Measurements from ENCODE around the gene ERC1. TPM values are rescaled to one million over a fixed set of nuclear protein-coding genes. Genes with fewer than 3 reads are reported as not detected.

ERC1 gene
- total RNA-seq, 1 experiment from 2014 or later = 11.3 TPM

DNA sequence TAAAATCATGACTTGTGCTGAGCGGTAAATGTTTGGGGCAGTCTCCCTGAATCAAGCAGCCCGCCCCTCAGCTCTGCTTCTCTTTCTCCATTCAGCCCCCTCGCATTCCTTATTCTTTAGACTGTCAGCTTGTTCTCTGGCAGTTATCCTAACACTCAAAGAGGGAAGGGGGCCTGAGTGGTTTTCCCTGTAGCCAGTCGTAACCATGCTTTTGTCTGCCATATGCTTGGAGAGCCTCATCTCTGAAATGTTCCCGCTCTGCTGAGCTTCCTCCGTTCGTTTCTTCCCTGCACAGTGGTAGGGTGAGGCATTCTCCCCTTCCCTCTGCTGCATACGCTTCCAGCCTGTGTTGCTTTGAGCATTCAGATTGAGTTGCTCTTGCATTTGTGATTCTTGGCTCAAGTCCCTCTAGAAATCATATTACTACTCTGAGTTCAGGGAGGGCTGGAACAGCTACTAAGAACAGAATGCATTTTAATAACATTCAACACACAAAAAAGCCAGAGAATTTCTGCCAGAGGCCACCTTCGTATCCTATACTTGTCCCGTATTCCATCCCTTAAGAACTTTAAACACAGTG is 483.6 kb downstream of the ERC1 start:
- DNase-seq (ENCODE audit: low spot score) = peak; percentile 86

DNA sequence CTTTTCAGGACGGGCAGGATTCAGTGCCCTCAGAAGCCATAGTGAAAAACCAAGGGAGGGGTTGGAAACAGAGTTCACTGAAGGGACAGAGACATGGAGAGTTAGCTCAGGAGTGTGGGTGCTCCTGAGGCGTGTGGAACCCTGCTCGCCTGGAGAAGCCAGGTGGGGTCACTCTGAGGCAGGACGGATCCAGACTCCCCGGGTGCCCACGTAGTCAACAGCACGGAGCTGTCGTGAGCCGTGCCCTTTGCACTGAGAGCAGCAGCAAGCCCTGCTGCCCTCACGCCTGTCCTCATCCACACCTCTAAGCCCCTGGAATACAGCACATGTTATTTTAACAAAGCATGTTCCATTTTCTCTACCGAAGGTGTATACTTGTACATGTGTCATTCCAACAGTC is 488.6 kb downstream of the ERC1 start:
- no peak for DNase-seq (ENCODE audit: low spot score)

DNA sequence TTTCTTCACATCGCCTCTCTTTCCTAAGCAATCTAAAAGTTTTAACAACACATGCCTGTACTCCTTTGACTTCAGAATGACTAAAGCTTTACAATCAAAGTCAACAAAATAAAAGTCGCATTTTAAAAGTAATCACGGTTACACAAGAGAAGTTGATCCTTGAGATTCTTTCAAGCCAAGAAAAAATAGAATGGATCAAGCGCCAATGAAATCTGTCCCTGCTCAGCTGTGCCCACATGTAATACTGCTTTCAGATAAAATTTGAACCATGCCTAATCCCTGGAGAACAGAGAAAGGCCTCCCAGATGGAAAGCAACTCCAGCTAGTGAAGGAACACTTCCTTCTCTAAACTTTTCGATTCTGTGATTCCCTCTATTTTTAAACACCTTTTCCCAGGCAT is 490.3 kb downstream of the ERC1 start:
- no peak for DNase-seq (ENCODE audit: low spot score)

DNA sequence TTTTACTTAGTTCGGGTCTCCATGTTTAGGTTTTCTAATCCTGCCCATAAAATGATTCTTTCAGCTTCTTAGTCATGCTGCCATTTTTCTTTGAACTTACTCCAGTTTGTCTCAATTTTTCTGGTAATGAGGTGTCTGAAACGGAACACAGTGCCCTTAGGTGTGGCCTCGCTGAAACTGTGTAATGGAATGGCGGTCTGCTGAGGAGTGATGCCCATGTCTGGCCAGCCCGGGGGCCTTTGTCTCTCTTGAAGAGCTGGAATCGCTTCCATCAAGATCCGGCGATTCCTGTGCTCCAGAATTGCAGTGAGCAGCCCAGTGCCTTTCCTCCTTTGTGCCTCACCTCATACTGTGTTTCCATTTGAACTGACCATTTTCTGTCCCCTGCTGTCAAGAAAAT is 490.9 kb downstream of the ERC1 start:
- no peak for DNase-seq (ENCODE audit: low spot score)

DNA sequence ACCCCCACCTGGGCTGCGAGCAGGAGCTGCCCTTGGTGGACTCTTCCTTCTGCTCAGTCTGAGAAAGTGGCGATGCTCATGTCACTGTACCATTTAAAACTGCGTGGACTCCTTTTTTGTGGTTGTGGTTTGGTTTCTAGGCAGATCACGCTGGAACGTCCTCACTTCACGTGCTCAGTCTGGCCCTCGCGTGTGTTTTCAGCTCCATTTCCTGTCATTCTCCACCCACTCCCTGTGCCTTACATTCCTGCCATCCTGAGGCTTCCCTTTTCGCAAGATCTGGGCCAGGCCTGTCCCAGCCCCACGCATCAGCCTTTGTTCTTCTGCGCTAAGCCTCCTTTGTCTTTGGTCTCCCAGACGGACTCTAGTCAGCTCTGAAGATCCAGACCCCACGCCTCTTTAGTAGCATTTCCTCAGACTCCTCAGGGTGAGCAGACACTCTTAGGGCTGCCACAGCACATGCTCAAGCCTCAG is 497.9 kb downstream of the ERC1 start:
- peak; percentile 80 for DNase-seq (ENCODE audit: low spot score)

DNA sequence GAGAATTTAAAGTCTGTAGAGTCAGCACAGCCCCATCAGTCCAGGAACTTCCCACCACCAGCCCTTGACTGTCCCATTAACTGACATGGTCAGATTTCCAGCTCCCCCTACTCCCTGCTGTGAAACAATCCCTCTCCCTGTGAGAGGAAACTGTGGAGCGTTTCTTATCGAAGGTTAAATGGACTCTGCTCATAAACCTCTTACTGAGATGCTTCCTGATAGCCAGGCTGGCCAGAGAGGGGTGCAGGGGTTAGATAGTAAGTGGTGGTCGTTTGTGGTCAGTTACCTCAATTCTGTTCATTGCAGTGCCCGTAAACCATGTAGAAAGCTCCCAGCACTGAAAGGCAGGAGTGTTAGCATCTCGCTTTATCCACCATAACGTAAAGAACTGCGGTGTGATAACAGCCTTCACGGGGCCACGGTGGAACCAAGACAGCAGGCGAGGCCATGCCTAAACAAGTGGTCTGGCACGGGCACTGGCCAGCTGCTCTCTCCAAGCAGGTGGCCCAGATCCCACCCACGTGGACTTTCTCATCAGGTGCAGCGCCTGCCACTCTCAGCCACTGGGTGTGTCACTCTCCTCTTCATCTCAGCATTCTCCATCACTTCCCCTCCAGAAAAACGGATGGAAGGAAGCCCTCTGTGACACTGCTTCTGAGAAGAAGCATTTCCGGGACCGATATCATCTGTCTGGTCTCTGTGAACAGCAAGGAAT is 501.1 kb downstream of the ERC1 start:
- no peak for DNase-seq (ENCODE audit: low spot score)

DNA sequence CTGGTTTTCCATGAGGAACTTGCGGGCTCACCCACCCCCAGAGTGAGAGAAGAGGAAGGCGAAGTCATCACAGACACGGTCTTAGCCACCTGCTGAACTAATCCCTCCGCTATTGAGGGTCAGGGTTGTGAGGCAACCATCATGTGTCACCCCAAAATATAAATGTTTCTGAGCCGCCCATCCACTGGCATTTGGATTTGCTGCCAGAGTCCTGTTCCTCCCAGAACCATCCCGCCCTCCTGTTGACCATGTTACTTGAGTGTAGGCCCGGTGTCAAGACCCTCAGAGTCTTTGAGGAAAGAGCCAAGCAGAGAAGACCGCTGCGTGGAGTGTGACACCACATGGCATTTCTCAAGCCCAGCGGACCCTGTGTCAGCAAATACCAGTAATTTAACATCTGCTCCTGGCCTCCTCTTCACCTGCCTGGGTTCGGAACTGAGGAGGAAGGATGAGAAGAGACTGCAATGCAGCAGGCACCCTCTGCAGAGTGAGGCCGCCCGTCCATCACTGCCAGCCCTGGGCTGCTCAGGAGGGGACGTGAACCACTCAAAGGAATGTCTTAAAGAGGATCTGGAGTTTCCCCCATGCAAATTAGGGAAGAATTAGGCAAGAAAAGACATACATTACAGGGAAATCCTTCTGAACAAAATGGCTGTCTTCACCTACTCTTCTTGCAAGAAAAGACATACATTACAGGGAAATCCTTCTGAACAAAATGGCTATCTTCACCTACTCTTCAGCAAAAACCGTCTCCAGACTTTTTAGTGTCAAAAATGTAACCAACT is 502.9 kb downstream of the ERC1 start:
- DNase-seq (ENCODE audit: low spot score) = no peak

DNA sequence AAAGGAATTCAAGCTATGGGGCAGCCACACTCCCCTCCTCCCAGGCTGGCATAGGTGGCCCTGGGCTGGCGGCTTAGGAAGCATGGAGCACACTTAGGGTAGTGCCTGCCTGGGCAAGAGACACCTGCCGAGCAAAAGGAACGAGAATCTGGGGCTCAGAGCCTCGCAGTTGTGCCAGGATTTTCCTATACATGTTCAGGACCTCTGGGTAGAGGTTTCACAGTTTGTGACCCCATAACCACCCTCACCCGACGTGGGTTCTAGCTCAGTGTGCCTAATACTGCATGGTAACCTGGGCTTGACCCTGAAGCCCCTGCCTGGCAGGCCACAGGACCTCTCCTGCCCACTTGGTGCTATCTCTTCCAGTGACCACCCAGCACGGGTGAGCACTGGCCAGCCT is 503.8 kb downstream of the ERC1 start:
- DNase-seq (ENCODE audit: low spot score) = no peak

DNA sequence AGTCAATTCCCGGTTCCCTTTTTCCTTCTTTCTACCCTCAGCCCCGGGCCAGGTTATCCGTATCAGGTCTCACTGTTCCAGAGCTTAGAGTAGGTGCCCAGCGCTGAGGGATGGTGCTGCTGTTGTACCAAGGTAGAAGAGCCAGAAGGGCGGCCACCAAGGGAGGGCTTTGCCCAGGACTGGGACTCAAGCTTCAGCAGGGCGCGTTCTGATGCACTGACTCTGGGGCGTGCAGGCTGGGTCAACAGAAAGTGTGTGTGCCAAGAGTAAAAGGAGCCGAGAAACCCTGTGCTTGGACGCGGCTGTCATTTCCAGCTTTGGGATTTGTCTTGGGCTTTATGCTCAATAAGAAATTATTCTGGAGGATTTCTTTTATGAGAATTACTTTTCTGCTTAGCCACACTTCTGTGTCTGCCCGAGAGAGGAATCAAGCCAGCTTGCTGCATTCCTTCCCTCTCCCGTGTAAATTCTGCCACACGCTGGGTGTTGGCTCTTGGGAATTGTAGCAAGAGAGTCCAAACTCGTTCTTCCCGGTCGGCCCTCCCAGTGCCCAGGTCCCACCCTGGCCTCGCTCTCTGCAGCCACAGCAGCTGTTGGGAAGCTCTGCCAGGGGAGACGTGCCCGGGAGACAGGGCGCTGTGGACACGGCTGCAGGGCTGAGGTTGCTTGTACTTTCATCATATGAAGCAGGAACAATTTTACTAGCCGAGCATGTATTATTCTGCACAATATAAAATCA is 505.3 kb downstream of the ERC1 start:
- no peak for DNase-seq (ENCODE audit: low spot score)

DNA sequence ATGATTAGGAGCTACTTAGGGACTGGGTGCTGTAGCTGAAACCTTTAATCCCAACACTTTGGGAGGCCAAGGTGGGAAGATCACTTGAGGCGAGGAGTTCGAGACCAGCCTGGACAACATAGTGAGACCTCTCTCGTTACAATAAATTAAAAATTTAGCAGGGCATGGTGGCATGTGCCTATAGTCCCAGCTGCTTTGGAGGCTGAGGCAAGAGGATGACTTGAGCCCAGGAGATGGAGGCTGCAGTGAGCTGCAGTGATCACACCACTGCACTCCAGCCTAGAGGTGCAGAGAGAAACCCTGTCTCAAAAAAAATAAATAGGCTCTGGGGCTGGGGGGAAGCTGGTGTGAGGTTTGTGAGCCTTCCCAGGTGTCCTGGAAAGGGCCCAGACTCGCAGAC is 506.1 kb downstream of the ERC1 start:
- DNase-seq (ENCODE audit: low spot score) = no peak

DNA sequence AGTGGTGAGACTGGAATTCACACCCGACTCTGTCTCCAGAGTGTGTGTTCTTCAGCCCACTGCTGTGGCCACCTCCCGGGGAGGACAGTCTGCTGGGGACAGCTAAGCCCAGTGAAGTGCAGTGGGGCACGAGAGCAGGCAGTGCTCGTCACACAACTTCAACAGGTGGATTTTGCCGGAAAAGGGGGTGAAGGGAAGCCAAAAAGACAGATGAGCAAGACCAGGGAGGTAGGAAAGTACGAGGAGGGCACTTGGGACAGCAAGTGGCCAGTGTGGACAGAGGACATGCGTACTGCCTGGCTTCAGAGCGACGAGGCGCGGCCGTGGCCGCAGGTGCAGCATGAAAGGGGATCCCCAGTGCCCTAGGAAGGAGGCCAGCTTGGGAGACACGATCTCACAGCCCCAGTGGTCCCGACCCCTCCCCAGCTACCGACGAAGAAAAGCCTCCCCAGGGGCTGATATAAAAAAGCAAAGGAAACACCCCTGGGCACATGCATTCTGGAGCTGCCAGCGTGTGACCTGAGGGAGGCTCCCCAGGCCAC is 507.2 kb downstream of the ERC1 start:
- DNase-seq (ENCODE audit: low spot score) = no peak

DNA sequence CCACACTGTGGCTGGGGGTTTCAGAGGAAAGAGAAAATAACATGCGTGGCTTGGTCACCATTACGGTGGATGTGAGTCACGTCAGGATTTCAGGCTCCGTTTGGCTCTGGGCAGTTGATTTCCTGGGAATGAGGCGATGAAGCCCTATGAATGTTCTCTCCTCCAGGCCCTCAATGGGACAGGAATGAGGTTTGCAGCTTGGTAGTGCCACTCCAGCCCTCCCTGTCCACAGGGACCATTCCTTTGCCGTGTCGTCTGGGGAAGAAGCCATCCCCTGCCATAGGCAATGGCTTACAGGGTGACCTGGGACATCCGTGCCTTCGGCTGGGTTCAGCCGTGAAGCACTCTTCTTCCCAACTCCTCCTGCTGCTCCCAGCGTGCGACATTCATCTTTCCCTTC is 508.3 kb downstream of the ERC1 start:
- DNase-seq (ENCODE audit: low spot score) = no peak

DNA sequence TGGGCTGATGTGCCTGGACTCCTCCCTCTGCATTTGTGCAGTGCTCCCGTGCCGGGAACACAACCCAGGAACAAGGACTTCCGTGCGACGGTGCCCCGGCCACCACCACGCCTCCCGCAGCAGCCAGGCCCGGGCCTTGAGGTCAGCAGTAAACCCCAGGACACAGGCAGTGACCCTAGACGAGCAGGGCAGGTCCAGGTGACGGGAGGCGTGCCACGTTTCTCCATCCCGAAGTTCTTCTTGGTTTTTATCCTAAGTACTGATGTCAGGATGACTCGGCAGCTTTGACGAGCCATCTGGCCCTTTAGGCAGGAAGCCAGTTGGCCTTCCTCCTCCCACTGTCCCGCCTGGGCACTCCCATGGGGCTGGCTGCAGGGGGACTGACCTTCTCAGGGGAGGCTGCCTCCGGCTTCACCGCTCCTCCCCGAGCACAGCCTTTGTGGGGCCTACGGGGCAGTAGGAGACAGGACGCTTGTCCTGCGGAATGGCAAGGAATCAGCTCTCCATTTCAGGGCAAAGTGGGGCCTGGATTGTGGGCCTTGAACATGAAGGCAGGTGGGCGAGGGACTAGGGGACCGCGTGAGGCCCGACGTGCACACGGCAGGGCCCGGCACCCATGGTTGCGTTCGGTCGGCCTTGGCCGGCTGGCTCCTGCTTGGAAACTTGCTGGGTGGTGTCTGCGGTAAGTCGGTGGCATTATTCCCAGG is 509.2 kb downstream of the ERC1 start:
- peak; percentile 97 for DNase-seq (ENCODE audit: low spot score)

DNA sequence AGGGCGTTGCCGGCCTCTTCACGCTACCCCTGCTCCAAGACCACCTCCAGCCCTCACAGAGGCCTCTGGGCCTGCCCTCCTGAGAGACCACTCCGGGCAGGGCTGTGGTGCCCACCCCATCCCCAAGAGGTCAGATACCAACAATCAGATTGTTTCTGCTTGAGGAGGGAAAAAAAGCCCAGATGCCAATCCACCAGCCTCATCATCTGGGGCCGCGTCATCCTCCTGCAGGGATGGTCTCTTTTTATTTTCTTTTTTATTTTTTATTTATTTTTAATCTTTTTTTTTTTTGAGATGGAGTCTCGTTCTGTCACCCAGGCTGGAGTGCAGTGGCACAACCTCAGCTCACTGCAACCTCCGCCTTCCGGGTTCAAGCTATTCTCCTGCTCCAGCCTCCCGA is 510.0 kb downstream of the ERC1 start:
- DNase-seq (ENCODE audit: low spot score) = no peak

DNA sequence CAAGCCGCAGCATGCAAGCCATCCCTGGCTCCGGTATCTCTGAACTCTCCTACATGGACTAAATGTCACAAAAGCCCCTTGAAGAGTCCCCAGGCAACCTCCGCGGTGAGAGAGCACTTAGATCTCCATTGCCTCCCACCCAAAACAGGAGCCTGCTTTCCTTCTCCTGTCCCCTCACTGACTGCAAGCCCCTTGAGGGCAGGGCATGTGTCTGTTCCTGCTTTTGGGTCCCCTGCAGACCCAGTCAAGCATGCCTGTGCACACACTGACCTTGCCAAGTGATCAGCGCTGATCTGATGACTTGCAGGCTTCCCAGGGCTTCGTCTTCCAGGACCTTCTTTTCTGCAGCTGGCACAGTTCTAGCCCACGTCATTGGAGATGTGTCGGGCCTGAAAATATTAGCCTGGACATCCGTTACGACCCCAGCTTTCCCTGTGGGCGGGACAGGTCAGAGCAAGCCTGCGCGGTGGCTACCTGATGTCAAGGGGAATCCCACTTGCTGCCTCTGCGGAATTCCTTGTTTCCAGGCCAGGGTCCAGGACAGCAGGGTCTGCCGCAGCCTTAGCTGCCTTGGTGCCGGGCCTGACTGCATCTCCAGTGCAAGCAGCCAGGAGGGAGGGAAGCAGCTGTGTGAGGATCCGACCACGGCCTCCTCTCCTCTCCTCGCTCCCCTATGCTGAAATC is 510.8 kb downstream of the ERC1 start:
- no peak for DNase-seq (ENCODE audit: low spot score)

DNA sequence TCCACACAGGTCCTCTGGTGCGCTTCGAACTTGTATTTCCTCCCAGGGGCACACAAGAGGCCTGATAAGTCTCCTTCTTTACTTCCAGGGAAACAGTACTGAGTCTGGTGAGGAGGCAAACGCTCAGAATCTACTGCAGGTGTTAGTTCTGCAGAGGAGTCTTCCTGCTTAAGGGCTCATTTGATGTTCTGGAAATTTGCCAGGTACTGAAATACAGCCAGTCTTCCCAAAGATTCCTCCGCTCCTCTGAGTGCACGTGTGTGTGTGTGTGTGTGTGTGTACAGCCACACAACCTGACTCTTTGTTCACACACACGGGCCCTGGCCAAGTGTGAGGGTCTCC is 511.3 kb downstream of the ERC1 start:
- DNase-seq (ENCODE audit: low spot score) = no peak

DNA sequence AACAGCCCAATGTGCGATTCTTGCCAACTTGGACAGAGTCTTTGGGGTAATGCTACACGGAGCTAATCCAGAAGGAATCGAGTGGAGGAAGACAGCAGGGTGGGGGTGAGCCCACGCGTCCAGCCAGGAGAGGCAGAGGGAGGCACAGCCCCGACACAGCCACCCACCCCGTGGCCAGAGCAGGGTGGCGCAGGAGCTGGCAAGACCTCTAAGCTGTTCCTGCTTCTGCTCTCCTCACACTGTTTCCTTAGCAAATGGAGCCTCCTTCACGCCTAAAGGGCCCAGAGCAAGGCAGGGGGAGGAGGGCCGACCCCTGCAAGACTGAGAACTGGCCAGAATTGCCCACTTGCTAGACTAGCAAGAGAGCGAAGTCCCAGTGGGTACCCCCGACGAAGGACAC is 511.8 kb downstream of the ERC1 start:
- DNase-seq (ENCODE audit: low spot score) = no peak

DNA sequence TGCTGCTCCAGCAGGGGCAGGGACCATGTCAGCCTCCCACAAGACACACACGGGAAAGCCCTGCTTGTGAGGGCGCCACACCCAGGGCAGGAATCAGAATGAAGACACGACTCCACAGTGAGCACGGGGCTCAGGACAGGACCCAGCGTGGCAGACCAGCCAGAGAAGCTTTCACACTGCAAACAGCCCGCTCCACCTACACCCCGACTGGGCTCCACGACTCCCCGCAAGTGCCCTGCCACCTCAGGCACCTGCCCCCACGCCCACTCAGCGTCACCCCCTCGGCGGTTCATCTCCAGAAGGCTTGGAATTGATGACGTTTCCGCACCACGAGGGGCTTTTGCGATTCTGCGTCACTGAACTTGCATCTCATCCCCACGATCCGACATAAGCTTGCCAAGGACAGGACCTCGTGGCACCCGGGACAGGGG is 512.3 kb downstream of the ERC1 start:
- no peak for DNase-seq (ENCODE audit: low spot score)

DNA sequence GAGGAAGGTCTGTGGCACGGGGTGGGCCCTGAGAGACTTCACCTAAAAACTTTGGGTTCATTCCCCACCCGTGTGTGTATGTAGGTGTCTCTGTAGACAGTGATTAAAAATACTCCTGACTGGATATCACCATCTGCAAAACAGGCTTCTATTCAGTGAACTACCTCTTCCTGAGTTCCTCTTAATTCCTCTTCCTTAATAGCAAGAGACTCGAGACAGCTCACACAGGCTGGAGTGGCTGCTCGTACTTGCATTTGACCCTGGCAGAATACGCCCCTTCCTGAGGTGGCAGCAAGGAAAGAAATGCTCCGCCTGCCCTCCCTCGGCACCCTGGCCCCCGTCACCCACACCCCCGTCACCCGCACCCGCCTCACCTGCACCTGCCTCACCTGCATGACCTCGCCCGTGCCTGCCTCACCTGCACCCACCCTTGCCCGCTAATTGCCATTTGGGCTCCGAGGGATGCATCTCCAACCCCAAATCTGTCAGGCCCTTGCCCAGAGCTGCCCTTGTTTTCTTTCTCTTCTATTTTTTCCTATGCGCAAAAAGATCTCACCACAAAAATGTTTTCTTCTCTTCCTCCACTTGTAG is 513.4 kb downstream of the ERC1 start:
- DNase-seq (ENCODE audit: low spot score) = no peak

DNA sequence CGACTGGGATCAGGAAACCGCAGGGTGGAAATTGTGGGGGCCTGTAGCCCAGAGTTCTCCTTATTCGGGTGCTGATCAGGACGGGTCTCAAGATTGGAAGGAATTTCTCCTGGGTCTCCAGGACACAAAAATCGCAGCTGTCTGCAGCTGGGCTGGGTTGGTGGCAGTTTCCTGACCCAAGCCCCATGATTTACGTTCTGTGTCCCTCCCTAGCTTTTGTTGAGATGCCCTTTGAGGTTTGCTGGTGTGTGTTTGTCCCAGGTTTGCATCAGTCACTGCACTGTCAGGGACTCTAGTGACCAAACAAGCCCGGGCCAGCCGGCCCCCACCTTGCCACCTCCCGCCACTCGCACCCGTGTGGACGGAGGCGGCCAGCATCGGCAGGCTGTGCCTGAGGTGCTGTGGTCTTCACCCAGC is 513.9 kb downstream of the ERC1 start:
- no peak for DNase-seq (ENCODE audit: low spot score)

Measured in H4 (cell line).